ENCODE results near the gene WIPF2. TPM values are rescaled to one million over a fixed set of nuclear protein-coding genes. Genes with fewer than 3 reads are reported as not detected.
"Not testable (repeated sequence)": the region's sequence is repeated elsewhere in the genome, so short reads cannot be mapped to it uniquely, and the experiment has no call there.

The WIPF2 gene
- total RNA-seq, 4 donors from 2014 or later = 7.8 to 21.5 (median 12.1) TPM

DNA sequence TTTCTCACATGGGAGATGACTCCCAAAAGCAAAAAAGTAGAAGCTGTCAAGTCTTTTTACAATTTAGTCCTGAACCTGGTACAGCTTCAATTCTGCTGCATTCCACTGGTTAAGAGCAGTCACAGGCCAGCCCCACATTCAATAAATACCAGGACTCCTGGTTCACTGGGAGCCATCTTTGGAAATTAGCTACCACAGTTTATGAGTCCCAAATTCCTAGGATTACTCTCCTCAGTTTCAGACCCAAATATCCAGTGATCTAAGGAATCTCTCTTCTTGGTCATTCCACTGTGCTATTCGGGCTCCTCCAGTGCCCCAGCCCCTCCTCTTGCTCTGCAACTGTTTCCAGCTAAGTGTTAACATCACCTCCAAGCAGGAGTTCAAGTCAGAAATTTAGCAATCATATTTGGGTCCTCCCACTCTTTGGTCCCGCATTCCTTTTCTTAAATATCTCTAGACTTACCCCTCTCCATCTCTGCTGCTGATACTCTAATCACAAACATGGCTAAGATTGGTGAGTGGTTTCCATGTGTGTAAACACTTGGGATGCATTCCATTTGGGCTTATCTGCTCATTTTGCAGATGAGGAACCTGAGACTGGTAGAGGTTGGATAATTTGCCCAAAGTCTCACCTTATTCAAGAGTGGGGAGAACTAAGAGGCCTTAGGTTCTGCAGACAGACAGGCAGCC is 9.6 kb upstream of the WIPF2 start:
- no peaks in the 10 kb centered on the region for H3K27me3 ChIP-seq
- DNase-seq (ENCODE audit: extremely low spot score) = no peak
- peak overlapping the region in 2 of 4 donors; percentile 27 to 63 for H3K27ac ChIP-seq (replicated peaks in 1 of 4)
- intact Hi-C loops (cut with DNase I) = no loop called here
- H3K4me3 ChIP-seq = no peak overlapping the region
- TF ChIP-seq POLR2A (IDR thresholded peaks at IDR 0.05; ENCODE audit: low read depth) = no peak
- no peak for TF ChIP-seq POLR2AphosphoS5 (IDR thresholded peaks at IDR 0.05)
- TF ChIP-seq EP300 (IDR thresholded peaks at IDR 0.05) = no peak
- no peaks in the 10 kb centered on the region for H3K36me3 ChIP-seq
- H3K9me3 ChIP-seq = no peaks in the 10 kb centered on the region
- WGBS = 60% methylated on average over 2 of the region's 2 CpGs
- H3K4me1 ChIP-seq = peaks cover 0 to 7% (median 2%) of the 10 kb centered on the region in 4 donors

DNA sequence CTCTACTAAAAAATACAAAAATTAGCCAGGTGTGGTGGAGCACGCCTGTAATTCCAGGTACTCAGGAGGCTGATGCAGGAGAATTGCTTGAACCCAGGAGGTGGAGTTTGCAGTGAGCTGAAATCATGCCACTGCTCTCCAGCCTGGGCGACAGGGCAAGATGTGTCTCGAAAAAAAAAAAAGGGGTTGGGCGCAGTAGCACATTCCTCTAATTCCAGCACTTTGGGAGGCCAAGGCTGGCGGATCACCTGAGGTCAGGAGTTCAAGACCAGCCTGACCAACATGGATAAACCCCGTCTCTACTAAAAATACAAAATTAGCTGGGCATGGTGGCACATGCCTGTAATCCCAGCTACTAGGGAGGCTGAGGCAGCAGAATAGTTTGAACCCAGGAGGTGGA is 5.2 kb upstream of the WIPF2 start:
- H3K36me3 ChIP-seq; H3K27ac ChIP-seq (replicated peaks in 1 of 4); H3K27me3 ChIP-seq; DNase-seq (ENCODE audit: extremely low spot score); H3K4me3 ChIP-seq; intact Hi-C loops (cut with DNase I); H3K9me3 ChIP-seq: not testable (repeated sequence)
- H3K4me1 ChIP-seq = peaks cover 0 to 13% (median 8%) of the 10 kb centered on the region in 4 donors
- 76% methylated on average over 6 of the region's 6 CpGs for whole genome bisulfite sequencing

GRCh38 chr17:40218006-40218739 is 931 bp upstream of the WIPF2 start:
- peak overlapping the region; percentile 93 to 97 (median 94) for H3K27ac ChIP-seq (replicated peaks in 1 of 4)
- no peak for TF ChIP-seq EP300 (IDR thresholded peaks at IDR 0.05)
- no peak for TF ChIP-seq CTCF (IDR thresholded peaks at IDR 0.05)
- TF ChIP-seq POLR2AphosphoS5 (IDR thresholded peaks at IDR 0.05) = no peak
- peaks cover 4 to 23% (median 21%) of the 10 kb centered on the region in 4 donors for H3K4me1 ChIP-seq
- intact Hi-C loops (cut with DNase I) = no loop called here
- H3K4me3 ChIP-seq = peak overlapping the region; percentile 73 to 97 (median 78)
- no peaks in the 10 kb centered on the region for H3K9me3 ChIP-seq
- no peaks in the 10 kb centered on the region for H3K36me3 ChIP-seq
- WGBS = 81% methylated on average over 7 of the region's 7 CpGs
- H3K27me3 ChIP-seq = no peaks in the 10 kb centered on the region
- no peak for DNase-seq (ENCODE audit: extremely low spot score)

- H3K27ac ChIP-seq (replicated peaks in 1 of 4) = peak overlapping the region; percentile 93 to 97 (median 94)
- TF ChIP-seq POLR2A (IDR thresholded peaks at IDR 0.05; ENCODE audit: low read depth) = no peak
- TF ChIP-seq CTCF (IDR thresholded peaks at IDR 0.05) = no peak
- TF ChIP-seq EP300 (IDR thresholded peaks at IDR 0.05) = no peak
- TF ChIP-seq POLR2AphosphoS5 (IDR thresholded peaks at IDR 0.05) = no peak
- intact Hi-C loops (cut with DNase I) = no loop called here
- no peaks in the 10 kb centered on the region for H3K9me3 ChIP-seq
- H3K4me1 ChIP-seq = peaks cover 4 to 35% (median 34%) of the 10 kb centered on the region in 4 donors
- no peaks in the 10 kb centered on the region for H3K27me3 ChIP-seq
- H3K4me3 ChIP-seq = peak overlapping the region; percentile 73 to 97 (median 78)
- WGBS = 2% methylated on average over 24 of the region's 24 CpGs
- no peak for DNase-seq (ENCODE audit: extremely low spot score)
- no peaks in the 10 kb centered on the region for H3K36me3 ChIP-seq
Observed at GRCh38 chr17:40219594-40220338, 662 bp downstream of the WIPF2 start.

GRCh38 chr17:40224718-40225550 is 5.8 kb downstream of the WIPF2 start:
- no peaks in the 10 kb centered on the region for H3K27me3 ChIP-seq
- TF ChIP-seq POLR2AphosphoS5 (IDR thresholded peaks at IDR 0.05) (no peak), POLR2A (IDR thresholded peaks at IDR 0.05; ENCODE audit: low read depth) (no peak), EP300 (IDR thresholded peaks at IDR 0.05) (no peak), CTCF (IDR thresholded peaks at IDR 0.05) (no peak)
- no peak for DNase-seq (ENCODE audit: extremely low spot score)
- intact Hi-C loops (cut with DNase I) = no loop called here
- H3K27ac ChIP-seq (replicated peaks in 1 of 4) = peak overlapping the region; percentile 1 to 42 (median 34)
- H3K4me3 ChIP-seq = no peak overlapping the region
- peaks cover 0 to 11% (median 5%) of the 10 kb centered on the region in 4 donors for H3K36me3 ChIP-seq
- H3K9me3 ChIP-seq = no peaks in the 10 kb centered on the region
- peaks cover 16 to 46% (median 43%) of the 10 kb centered on the region in 4 donors for H3K4me1 ChIP-seq
- 56% methylated on average over 5 of the region's 5 CpGs for WGBS

- H3K27ac ChIP-seq (replicated peaks in 1 of 4); DNase-seq (ENCODE audit: extremely low spot score); H3K4me3 ChIP-seq; H3K27me3 ChIP-seq; intact Hi-C loops (cut with DNase I); H3K9me3 ChIP-seq: not testable (repeated sequence)
- peaks cover 9 to 30% (median 24%) of the 10 kb centered on the region in 4 donors for H3K36me3 ChIP-seq
- peaks cover 13 to 34% (median 25%) of the 10 kb centered on the region in 4 donors for H3K4me1 ChIP-seq
- 97% methylated on average over 13 of the region's 14 CpGs for WGBS
Observed at GRCh38 chr17:40229146-40229545, 10.0 kb downstream of the WIPF2 start.
